H1 (cell line): ENCODE results near the gene CTDP1. TPM values are rescaled to one million over a fixed set of nuclear protein-coding genes. Genes with fewer than 3 reads are reported as not detected.

Experiments used
- CTCF ChIA-PET: fragments of 300-600 bp; sonication (Branson Sonifier 250); formaldehyde crosslinking; loops from one replicate; lab custom pipeline; 2021; ENCODE audit not compliant: partially characterized antibody; lab: Charles Lee
- POLR2A ChIA-PET: fragments of 300-600 bp; sonication (Branson Sonifier 250); formaldehyde crosslinking; loops from one replicate; lab custom pipeline; 2021; ENCODE audit warnings: inconsistent platforms; ENCODE audit not compliant: partially characterized antibody; lab: Charles Lee
- DNase-seq, 2 experiments: peaks; one replicate each; pipeline versions ENCODE4 v3.0.0 to v3.0.0-alpha.2; 2010 to 2022; ENCODE audit warnings: low spot score in 2 of 2, low read depth in 1 of 2, mixed read lengths in 1 of 2
- FAIRE-seq: peaks from 2 replicates; lab custom pipeline; 2011; peaks lifted over from hg19 to GRCh38; lab: Jason Lieb, UNC
- H2AFZ ChIP-seq: 2 replicates; pipeline ENCODE4 v1.8.1; 2012; ENCODE audit warnings: low read length, inconsistent platforms
- H2AK5ac ChIP-seq: 2 replicates; pipeline ENCODE4 v1.6.1; 2013; ENCODE audit warnings: low read depth, low read length
- H2BK120ac ChIP-seq: replicated peaks from 2 replicates; pipeline ENCODE3; 2013; ENCODE audit warnings: low read depth, low read length, inconsistent platforms
- H2BK12ac ChIP-seq: 2 replicates; pipeline ENCODE4 v1.6.1; 2013; ENCODE audit warnings: low read depth, low read length
- H2BK15ac ChIP-seq: 2 replicates; pipeline ENCODE4 v1.6.1; 2013; ENCODE audit warnings: low read length
- H2BK20ac ChIP-seq: 2 replicates; pipeline ENCODE4 v1.6.1; 2013; ENCODE audit warnings: low read length
- H2BK5ac ChIP-seq: 2 replicates; pipeline ENCODE4 v1.6.1; 2013; ENCODE audit warnings: low read depth, low read length
- H3K14ac ChIP-seq: 2 replicates; pipeline ENCODE4 v1.6.1; 2013; ENCODE audit warnings: inconsistent platforms; ENCODE audit not compliant: insufficient read length
- H3K18ac ChIP-seq: 2 replicates; pipeline ENCODE4 v1.6.1; 2013; ENCODE audit warnings: low read length; ENCODE audit errors: extremely low read depth
- H3K23ac ChIP-seq: 2 replicates; pipeline ENCODE4 v1.6.1; 2013; ENCODE audit warnings: inconsistent platforms; ENCODE audit not compliant: insufficient read length
- H3K23me2 ChIP-seq: 2 replicates; pipeline ENCODE4 v1.6.1; 2013; ENCODE audit warnings: low read depth, low read length
- H3K27ac ChIP-seq: 2 replicates; pipeline ENCODE4 v1.6.1; 2011; ENCODE audit warnings: low read depth, low read length, inconsistent platforms
- H3K27me3 ChIP-seq, 4 experiments: replicated peaks in 1 of 4; 1 replicate in 1 of 4; 2 replicates in 3 of 4; pipeline versions ENCODE4 v1.6.1 to v1.8.1; 2011 to 2013; ENCODE audit warnings: low read length in 3 of 4, mild to moderate bottlenecking in 3 of 4, inconsistent platforms in 2 of 4, mixed read lengths in 2 of 4, moderate library complexity in 1 of 4; ENCODE audit not compliant: control insufficient read depth in 3 of 4, insufficient read depth in 3 of 4; ENCODE audit errors: extremely low read depth in 1 of 4
- H3K36me3 ChIP-seq, 4 experiments: 2 replicates each; pipeline versions ENCODE4 v1.6.1 to v1.8.1; 2011 to 2013; ENCODE audit warnings: mild to moderate bottlenecking in 4 of 4, low read length in 3 of 4, moderate library complexity in 2 of 4, control low read depth in 1 of 4, inconsistent platforms in 1 of 4; ENCODE audit not compliant: insufficient read depth in 4 of 4, control insufficient read depth in 2 of 4
- H3K4ac ChIP-seq: replicated peaks from 2 replicates; pipeline ENCODE3; 2013; ENCODE audit warnings: low read length, low read depth, mixed read lengths, inconsistent platforms; ENCODE audit not compliant: insufficient read length
- H3K4me1 ChIP-seq, 4 experiments: replicated peaks in 1 of 4; 1 replicate in 1 of 4; 2 replicates in 3 of 4; pipeline versions ENCODE4 v1.6.1 to v1.8.1; 2011 to 2013; ENCODE audit warnings: low read length in 3 of 4, inconsistent platforms in 2 of 4, mixed read lengths in 1 of 4; ENCODE audit not compliant: insufficient read depth in 4 of 4, control insufficient read depth in 3 of 4
- H3K4me2 ChIP-seq, 2 experiments: 2 replicates each; pipeline versions ENCODE4 v1.6.1 to v1.8.1; 2011 to 2013; ENCODE audit warnings: low read depth in 2 of 2, low read length in 2 of 2, control low read depth in 1 of 2, inconsistent platforms in 1 of 2, mild to moderate bottlenecking in 1 of 2; ENCODE audit not compliant: insufficient read depth in 1 of 2
- H3K4me3 ChIP-seq, 4 experiments: fragments of 200-600, 300-600 bp in 1 of 4; sonication (generic), shearing (Covaris generic), sonication (Bioruptor Twin) in 1 of 4; 2 replicates each; pipeline versions ENCODE4 v1.5.1 to v1.8.1; 2011 to 2016; ENCODE audit warnings: low read length in 4 of 4, low read depth in 3 of 4, control low read depth in 2 of 4, inconsistent platforms in 2 of 4, mild to moderate bottlenecking in 2 of 4, mixed read lengths in 1 of 4, moderate library complexity in 1 of 4; ENCODE audit not compliant: insufficient read depth in 2 of 4; ENCODE audit errors: extremely low read depth in 1 of 4
- H3K56ac ChIP-seq: replicated peaks from 2 replicates; pipeline ENCODE3; 2013; ENCODE audit warnings: low read depth, mild to moderate bottlenecking, mixed read lengths, low read length, inconsistent platforms; ENCODE audit not compliant: insufficient read length
- H3K79me1 ChIP-seq: 2 replicates; pipeline ENCODE4 v1.6.1; 2013; ENCODE audit warnings: low read depth, low read length, control low read depth
- H3K79me2 ChIP-seq, 2 experiments: 2 replicates each; pipeline versions ENCODE4 v1.6.1 to v1.8.1; 2012 to 2013; ENCODE audit warnings: low read length in 2 of 2, mild to moderate bottlenecking in 2 of 2, inconsistent platforms in 1 of 2; ENCODE audit not compliant: insufficient read depth in 2 of 2, control insufficient read depth in 1 of 2
- H3K9ac ChIP-seq, 4 experiments: replicated peaks in 1 of 4; 1 replicate in 1 of 4; 2 replicates in 3 of 4; pipeline versions ENCODE4 v1.6.1 to v1.8.1; 2011 to 2013; ENCODE audit warnings: low read depth in 3 of 4, low read length in 3 of 4, control low read depth in 2 of 4, mild to moderate bottlenecking in 2 of 4, moderate library complexity in 2 of 4, inconsistent platforms in 1 of 4; ENCODE audit errors: extremely low read depth in 1 of 4
- H3K9me3 ChIP-seq, 2 experiments: 2 replicates each; pipeline versions ENCODE4 v1.6.1 to v1.8.1; 2012 to 2013; ENCODE audit warnings: mild to moderate bottlenecking in 2 of 2, moderate library complexity in 2 of 2, control low read depth in 1 of 2, inconsistent platforms in 1 of 2, low read depth in 1 of 2, low read length in 1 of 2, mixed read lengths in 1 of 2; ENCODE audit not compliant: insufficient read depth in 2 of 2
- H4K20me1 ChIP-seq, 2 experiments: replicated peaks in 1 of 2; 2 replicates each; pipeline versions ENCODE3 to v1.8.1; 2011 to 2013; ENCODE audit warnings: inconsistent platforms in 2 of 2, low read length in 2 of 2, mild to moderate bottlenecking in 1 of 2; ENCODE audit not compliant: insufficient read depth in 2 of 2, control insufficient read depth in 1 of 2
- H4K5ac ChIP-seq: 2 replicates; pipeline ENCODE4 v1.6.1; 2013; ENCODE audit warnings: low read length, low read depth, mixed read lengths, inconsistent platforms; ENCODE audit not compliant: insufficient read length
- H4K8ac ChIP-seq: 2 replicates; pipeline ENCODE4 v1.8.0; 2013; ENCODE audit warnings: mild to moderate bottlenecking, moderate library complexity, low read length, inconsistent platforms; ENCODE audit not compliant: insufficient read depth; ENCODE audit errors: extremely low read depth
- H4K91ac ChIP-seq: replicated peaks from 2 replicates; pipeline ENCODE3; 2013; ENCODE audit warnings: low read length, mixed read lengths, inconsistent platforms; ENCODE audit not compliant: insufficient read length
- CREB1 ChIP-seq: IDR thresholded peaks from 2 replicates; pipeline ENCODE4 v1.6.1; 2012; ENCODE audit warnings: inconsistent platforms
- KDM4A ChIP-seq: IDR thresholded peaks from one replicate; pipeline ENCODE4 v1.7.1; 2012; ENCODE audit warnings: low read depth, mild to moderate bottlenecking, moderate library complexity, low read length, inconsistent platforms; ENCODE audit not compliant: severe bottlenecking
- WGBS, 2 experiments: shearing (Covaris generic) in 1 of 2; methylation state at CpG; one replicate each; pipeline versions ENCODE4 v1.1.6 to v1.1.7; 2013 to 2015; ENCODE audit warnings: low lambda C conversion rate in 2 of 2, mixed read lengths in 2 of 2, inconsistent platforms in 1 of 2, low coverage in 1 of 2, missing lambda C conversion rate in 1 of 2; ENCODE audit not compliant: insufficient replicate concordance in 2 of 2, insufficient coverage in 1 of 2, insufficient read length in 1 of 2; ENCODE audit errors: extremely low coverage in 1 of 2, missing lambda C conversion rate in 1 of 2; 5-methylcytosine and 5-hydroxymethylcytosine counted together
- polyA plus RNA-seq, 7 experiments: library from polyadenylated mRNA; depleted of rRNA in 3 of 7; stranded (reverse) in 5 of 7; unstranded in 2 of 7; fragments of >200 nt in 5 of 7; fragments of 200-250 nt in 2 of 7; gene quantifications; 1 replicate in 5 of 7; 2 replicates in 1 of 7; 4 replicates in 1 of 7; pipeline versions ENCODE4 v1.2.1 to v1.2.3, GENCODE V29; 2011 to 2013; ENCODE audit warnings: missing spikeins in 2 of 7, mixed read lengths in 2 of 7
- total RNA-seq: library from RNA; stranded (reverse); fragmentation: NEBNext Ultra II Directional; extraction: Animal tissue kit (Norgen Biotek cat#: 25700); gene quantifications from 2 replicates; pipeline ENCODE4 v1.2.1, GENCODE V29; 2021
- TF ChIP-seq, protein P1 (sequence below): IDR thresholded peaks from 2 replicates; pipeline ENCODE4 v1.6.1; 2011; ENCODE audit warnings: low read depth, mild to moderate bottlenecking, low read length; ENCODE audit not compliant: insufficient read depth
- TF ChIP-seq, protein P2 (sequence below): IDR thresholded peaks from 2 replicates; pipeline ENCODE4 v1.6.1; 2012; ENCODE audit warnings: inconsistent platforms
- TF ChIP-seq, protein P3 (sequence below): IDR thresholded peaks from 2 replicates; pipeline ENCODE4 v1.6.1; 2012; ENCODE audit warnings: low read length, inconsistent platforms

Gene CTDP1
- total and polyA plus RNA-seq, 2 of the 8 experiments (the other 6 are each of a cell fraction or from before 2014, with no cell fraction given): 16.6 to 37.0 TPM

DNA sequence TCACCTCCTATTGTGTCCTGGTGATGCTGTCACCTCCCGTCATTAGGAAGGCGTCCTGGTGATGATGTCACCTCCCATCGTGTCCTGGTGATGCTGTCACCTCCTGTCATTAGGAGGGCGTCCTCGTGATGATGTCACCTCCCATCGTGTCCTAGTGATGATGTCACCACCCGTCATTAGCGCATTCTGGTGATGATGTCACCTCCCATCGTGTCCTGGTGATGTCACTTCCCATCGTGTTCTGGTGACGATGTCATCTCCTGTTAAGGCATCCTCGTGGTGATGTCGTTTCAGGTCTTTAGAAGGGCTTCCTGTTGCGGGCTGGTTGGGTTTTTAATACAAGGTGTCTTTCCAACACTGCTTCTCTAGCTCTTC lies 40.7 kb downstream of the CTDP1 start:
- Histone ChIP-seq H3K36me3 (peaks cover 6 to 30% (median 16%) of the 10 kb centered on the region in 4 experiments; a peak in 6 of 8 replicates), H3K4me1 (no peaks in the 10 kb centered on the region), H3K27me3 (no peaks in the 10 kb centered on the region), H2BK15ac (no peak overlapping the region), H4K91ac (no peak overlapping the region), H3K79me1 (peaks cover 4% of the 10 kb centered on the region), H3K27ac (no peak overlapping the region), H3K9ac (no peak overlapping the region; a peak in 1 of 7 replicates), H3K23ac (no peak overlapping the region), H2BK12ac (no peak overlapping the region), H3K18ac (no peak overlapping the region), H4K5ac (no peak overlapping the region), H3K9me3 (no peaks in the 10 kb centered on the region), H3K79me2 (peaks cover 0 to 5% of the 10 kb centered on the region in 2 experiments; a peak in 1 of 4 replicates), H4K20me1 (peaks cover 6 to 14% of the 10 kb centered on the region in 2 experiments), H3K4me3 (no peak overlapping the region), H2BK5ac (no peak overlapping the region), H2BK20ac (no peak overlapping the region), H3K23me2 (no peaks in the 10 kb centered on the region), H2AK5ac (no peak overlapping the region; the same call in 1 of the 2 replicates), H2AFZ (no peak overlapping the region), H4K8ac (no peak overlapping the region), H3K56ac (no peak overlapping the region), H2BK120ac (no peak overlapping the region), H3K14ac (no peak overlapping the region), H3K4ac (no peak overlapping the region), H3K4me2 (no peak overlapping the region)
- ChIA-PET CTCF (no interaction called here), POLR2A (no interaction called here)
- WGBS, 2 experiments: 86% methylated on average over 13 of the region's 14 CpGs; no CpG with 5 or more reads in 1 of the 2 experiments
- FAIRE-seq: no peak
- TF ChIP-seq, protein P1, sequence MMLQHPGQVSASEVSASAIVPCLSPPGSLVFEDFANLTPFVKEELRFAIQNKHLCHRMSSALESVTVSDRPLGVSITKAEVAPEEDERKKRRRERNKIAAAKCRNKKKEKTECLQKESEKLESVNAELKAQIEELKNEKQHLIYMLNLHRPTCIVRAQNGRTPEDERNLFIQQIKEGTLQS: no peak
- TF ChIP-seq, protein P2, sequence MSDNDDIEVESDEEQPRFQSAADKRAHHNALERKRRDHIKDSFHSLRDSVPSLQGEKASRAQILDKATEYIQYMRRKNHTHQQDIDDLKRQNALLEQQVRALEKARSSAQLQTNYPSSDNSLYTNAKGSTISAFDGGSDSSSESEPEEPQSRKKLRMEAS: no peak
- TF ChIP-seq, protein P3, sequence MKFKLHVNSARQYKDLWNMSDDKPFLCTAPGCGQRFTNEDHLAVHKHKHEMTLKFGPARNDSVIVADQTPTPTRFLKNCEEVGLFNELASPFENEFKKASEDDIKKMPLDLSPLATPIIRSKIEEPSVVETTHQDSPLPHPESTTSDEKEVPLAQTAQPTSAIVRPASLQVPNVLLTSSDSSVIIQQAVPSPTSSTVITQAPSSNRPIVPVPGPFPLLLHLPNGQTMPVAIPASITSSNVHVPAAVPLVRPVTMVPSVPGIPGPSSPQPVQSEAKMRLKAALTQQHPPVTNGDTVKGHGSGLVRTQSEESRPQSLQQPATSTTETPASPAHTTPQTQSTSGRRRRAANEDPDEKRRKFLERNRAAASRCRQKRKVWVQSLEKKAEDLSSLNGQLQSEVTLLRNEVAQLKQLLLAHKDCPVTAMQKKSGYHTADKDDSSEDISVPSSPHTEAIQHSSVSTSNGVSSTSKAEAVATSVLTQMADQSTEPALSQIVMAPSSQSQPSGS: no peak
- TF ChIP-seq CREB1 (peak; percentile 89), KDM4A (no peak)
- DNase-seq: no peak
